Erythroblast (primary cell): Measurements from ENCODE around the gene JUNB.

Experiments
- GATA1 ChIP-seq: IDR thresholded peaks from 2 replicates; pipeline ENCODE4 v1.6.1; 2011; ENCODE audit warnings: low read depth, mild to moderate bottlenecking, control low read depth, low read length, moderate library complexity
- POLR2A ChIP-seq: IDR thresholded peaks from 2 replicates; pipeline ENCODE4 v1.6.1; 2011; ENCODE audit warnings: mild to moderate bottlenecking, low read length

- TF ChIP-seq POLR2A: no peak
- TF ChIP-seq GATA1: no peak
Measured at GRCh38 chr19:12759686-12760085, 31.6 kb upstream of the JUNB start.
